Thyroid gland (tissue), 4 donors: ENCODE data around the gene OR1I1.

Source experiments
- CTCF ChIP-seq, 6 experiments: fragments of 200-600 bp in 3 of 6; fragments of 450-650 bp in 3 of 6; sonication (generic) in 3 of 6; IDR thresholded peaks; one replicate each; pipeline ENCODE4 v1.5.1; 2016 to 2019; ENCODE audit warnings: antibody characterized with exemption in 6 of 6, mild to moderate bottlenecking in 2 of 6, inconsistent platforms in 1 of 6, moderate library complexity in 1 of 6
- POLR2A ChIP-seq, 2 donors: fragments of 450-650 bp; IDR thresholded peaks; one replicate each; pipeline ENCODE4 v1.6.1; 2017; ENCODE audit warnings: antibody characterized with exemption in 2 of 2, mild to moderate bottlenecking in 2 of 2, moderate library complexity in 1 of 2

GRCh38 chr19:15037586-15037985 lies 44.4 kb upstream of the OR1I1 start:
- TF ChIP-seq CTCF (IDR thresholded peaks at IDR 0.05) (no peak), POLR2A (IDR thresholded peaks at IDR 0.05) (no peak)
